ENCODE measurements around the gene YAP1. TPM values are rescaled to one million over a fixed set of nuclear protein-coding genes. Genes with fewer than 3 reads are reported as not detected.

The YAP1 gene
- total and polyA plus RNA-seq, 2 donors (not counting 1 experiment from before 2014, with no cell fraction given) = 116 to 169 TPM

DNA sequence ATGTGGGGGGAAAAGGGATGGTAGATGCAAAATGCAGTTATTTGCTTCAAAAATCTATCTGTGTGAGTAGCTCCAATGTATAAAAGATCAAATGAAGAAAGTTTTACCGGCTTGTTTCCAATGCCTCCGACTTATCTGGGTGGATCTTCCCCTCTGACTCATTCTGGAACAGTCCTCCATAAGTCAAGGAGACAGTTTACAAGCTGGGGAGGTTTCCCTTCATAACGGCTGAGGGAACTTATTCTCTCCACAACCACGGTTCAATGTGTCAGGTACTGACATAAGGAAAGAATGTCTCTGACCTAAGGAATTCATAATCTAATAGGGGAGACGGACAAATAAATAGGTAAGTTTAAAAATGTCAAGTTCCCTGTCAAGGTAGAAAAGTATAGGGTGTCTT is 157.4 kb downstream of the YAP1 start:
- Histone ChIP-seq H2AFZ (ENCODE audit: low read length) (peak overlapping the region; percentile 87), H3K4me2 (ENCODE audit: extremely low read depth, insufficient read depth, low read length) (peak overlapping the region; percentile 95), H3K9ac (ENCODE audit: insufficient read depth, low read length) (no peak overlapping the region), H3K4me3 (replicated peaks in 1 of 4; ENCODE audit: control extremely low read depth in 1 of 4, insufficient read depth in 1 of 4, low read depth in 3 of 4, low read length in 4 of 4) (peak overlapping the region; percentile 53 to 62 (median 57)), H3K36me3 (ENCODE audit: control insufficient read depth, insufficient read depth, low read length) (no peaks in the 10 kb centered on the region), H3K9me3 (ENCODE audit: control insufficient read depth, insufficient read depth, low read depth, low read length) (no peaks in the 10 kb centered on the region), H3K4me1 (ENCODE audit: control insufficient read depth, extremely low read depth, insufficient read depth, low read length) (peaks cover 13% of the 10 kb centered on the region), H3K79me2 (ENCODE audit: control insufficient read depth, insufficient read depth, low read length) (no peaks in the 10 kb centered on the region), H3K27ac (ENCODE audit: insufficient read depth, low read length) (peak overlapping the region; percentile 40), H3K27me3 (ENCODE audit: control insufficient read depth, insufficient read depth, low read length) (no peaks in the 10 kb centered on the region), H4K20me1 (ENCODE audit: control insufficient read depth, extremely low read depth, insufficient read depth, low read length) (no peaks in the 10 kb centered on the region)
- no peak for TF ChIP-seq EZH2 (IDR thresholded peaks at IDR 0.05; ENCODE audit: low read length, missing control alignments)
- TF ChIP-seq, protein P1, sequence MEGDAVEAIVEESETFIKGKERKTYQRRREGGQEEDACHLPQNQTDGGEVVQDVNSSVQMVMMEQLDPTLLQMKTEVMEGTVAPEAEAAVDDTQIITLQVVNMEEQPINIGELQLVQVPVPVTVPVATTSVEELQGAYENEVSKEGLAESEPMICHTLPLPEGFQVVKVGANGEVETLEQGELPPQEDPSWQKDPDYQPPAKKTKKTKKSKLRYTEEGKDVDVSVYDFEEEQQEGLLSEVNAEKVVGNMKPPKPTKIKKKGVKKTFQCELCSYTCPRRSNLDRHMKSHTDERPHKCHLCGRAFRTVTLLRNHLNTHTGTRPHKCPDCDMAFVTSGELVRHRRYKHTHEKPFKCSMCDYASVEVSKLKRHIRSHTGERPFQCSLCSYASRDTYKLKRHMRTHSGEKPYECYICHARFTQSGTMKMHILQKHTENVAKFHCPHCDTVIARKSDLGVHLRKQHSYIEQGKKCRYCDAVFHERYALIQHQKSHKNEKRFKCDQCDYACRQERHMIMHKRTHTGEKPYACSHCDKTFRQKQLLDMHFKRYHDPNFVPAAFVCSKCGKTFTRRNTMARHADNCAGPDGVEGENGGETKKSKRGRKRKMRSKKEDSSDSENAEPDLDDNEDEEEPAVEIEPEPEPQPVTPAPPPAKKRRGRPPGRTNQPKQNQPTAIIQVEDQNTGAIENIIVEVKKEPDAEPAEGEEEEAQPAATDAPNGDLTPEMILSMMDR (conservative IDR thresholded peaks at IDR 0.05 in 1 of 2, IDR thresholded peaks at IDR 0.05 in 1 of 2; ENCODE audit: low read depth in 1 of 2, low read length in 2 of 2) = no peak
- DNase-seq (ENCODE audit: low read depth in 2 of 2) = peak; percentile 68 to 82

- Histone ChIP-seq H3K4me2 (ENCODE audit: extremely low read depth, insufficient read depth, low read length) (peak overlapping the region; percentile 95), H4K20me1 (ENCODE audit: control insufficient read depth, extremely low read depth, insufficient read depth, low read length) (no peaks in the 10 kb centered on the region), H3K4me3 (replicated peaks in 1 of 4; ENCODE audit: control extremely low read depth in 1 of 4, insufficient read depth in 1 of 4, low read depth in 3 of 4, low read length in 4 of 4) (peak overlapping the region; percentile 53 to 65 (median 60)), H3K9ac (ENCODE audit: insufficient read depth, low read length) (no peak overlapping the region), H3K27me3 (ENCODE audit: control insufficient read depth, insufficient read depth, low read length) (no peaks in the 10 kb centered on the region), H3K36me3 (ENCODE audit: control insufficient read depth, insufficient read depth, low read length) (no peaks in the 10 kb centered on the region), H3K79me2 (ENCODE audit: control insufficient read depth, insufficient read depth, low read length) (no peaks in the 10 kb centered on the region), H2AFZ (ENCODE audit: low read length) (peak overlapping the region; percentile 87), H3K27ac (ENCODE audit: insufficient read depth, low read length) (peak overlapping the region; percentile 40), H3K4me1 (ENCODE audit: control insufficient read depth, extremely low read depth, insufficient read depth, low read length) (peaks cover 13% of the 10 kb centered on the region), H3K9me3 (ENCODE audit: control insufficient read depth, insufficient read depth, low read depth, low read length) (no peaks in the 10 kb centered on the region)
- DNase-seq (ENCODE audit: low read depth in 2 of 2) = peak; percentile 71 to 76
- no peak for TF ChIP-seq EZH2 (IDR thresholded peaks at IDR 0.05; ENCODE audit: low read length, missing control alignments)
- TF ChIP-seq, protein P1 (conservative IDR thresholded peaks at IDR 0.05 in 1 of 2, IDR thresholded peaks at IDR 0.05 in 1 of 2; ENCODE audit: low read depth in 1 of 2, low read length in 2 of 2) = peak; percentile 11 to 55
Observed at GRCh38 chr11:102268083-102268984, 158.1 kb downstream of the YAP1 start.

DNA sequence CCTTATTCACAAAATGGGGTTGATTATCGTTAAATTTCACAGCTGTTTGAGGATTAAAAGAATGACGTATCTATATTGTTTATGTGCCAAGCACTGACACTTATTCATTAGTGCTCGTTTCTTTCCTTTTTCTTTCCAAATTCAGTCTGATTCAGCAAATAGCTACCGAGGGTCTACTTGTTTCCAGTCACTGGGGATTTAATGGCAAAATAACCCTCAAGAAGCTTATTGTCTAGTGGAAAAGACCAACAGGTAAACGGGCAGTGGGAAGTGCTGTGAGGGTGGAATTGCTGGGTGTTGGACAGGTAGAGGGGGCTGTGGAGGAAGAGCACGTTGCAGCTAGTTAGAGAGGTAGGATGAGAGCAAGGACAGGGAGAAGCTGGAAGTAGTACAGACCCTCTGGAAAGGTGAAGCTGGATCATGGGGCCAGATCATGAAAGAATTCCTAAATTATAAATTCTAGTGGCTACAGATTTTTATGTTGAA is 158.8 kb downstream of the YAP1 start:
- no peaks in the 10 kb centered on the region for H3K36me3 ChIP-seq (ENCODE audit: control insufficient read depth, insufficient read depth, low read length)
- H3K27ac ChIP-seq (ENCODE audit: insufficient read depth, low read length) = no peak overlapping the region
- no peaks in the 10 kb centered on the region for H3K79me2 ChIP-seq (ENCODE audit: control insufficient read depth, insufficient read depth, low read length)
- no peak for DNase-seq (ENCODE audit: low read depth in 2 of 2)
- H3K4me2 ChIP-seq (ENCODE audit: extremely low read depth, insufficient read depth, low read length) = peak overlapping the region; percentile 95
- H3K9me3 ChIP-seq (ENCODE audit: control insufficient read depth, insufficient read depth, low read depth, low read length) = no peaks in the 10 kb centered on the region
- H3K27me3 ChIP-seq (ENCODE audit: control insufficient read depth, insufficient read depth, low read length) = no peaks in the 10 kb centered on the region
- no peaks in the 10 kb centered on the region for H4K20me1 ChIP-seq (ENCODE audit: control insufficient read depth, extremely low read depth, insufficient read depth, low read length)
- peak overlapping the region; percentile 4 for H2AFZ ChIP-seq (ENCODE audit: low read length)
- peak overlapping the region; percentile 46 to 65 (median 56) for H3K4me3 ChIP-seq (replicated peaks in 1 of 4; ENCODE audit: control extremely low read depth in 1 of 4, insufficient read depth in 1 of 4, low read depth in 3 of 4, low read length in 4 of 4)
- no peak overlapping the region for H3K9ac ChIP-seq (ENCODE audit: insufficient read depth, low read length)
- no peak for TF ChIP-seq EZH2 (IDR thresholded peaks at IDR 0.05; ENCODE audit: low read length, missing control alignments)
- TF ChIP-seq, protein P1 (conservative IDR thresholded peaks at IDR 0.05 in 1 of 2, IDR thresholded peaks at IDR 0.05 in 1 of 2; ENCODE audit: low read depth in 1 of 2, low read length in 2 of 2) = no peak
- peaks cover 13% of the 10 kb centered on the region for H3K4me1 ChIP-seq (ENCODE audit: control insufficient read depth, extremely low read depth, insufficient read depth, low read length)
